ENCODE results near the gene CCDC27. TPM values are rescaled to one million over a fixed set of nuclear protein-coding genes. Genes with fewer than 3 reads are reported as not detected.

Gene CCDC27
- not detected in 2 replicates for total RNA-seq (2014; rRNA removed; shearing (Covaris generic))
- not detected in 2 replicates for polyA plus RNA-seq (2014; cell fraction: nucleus; rRNA removed)

DNA sequence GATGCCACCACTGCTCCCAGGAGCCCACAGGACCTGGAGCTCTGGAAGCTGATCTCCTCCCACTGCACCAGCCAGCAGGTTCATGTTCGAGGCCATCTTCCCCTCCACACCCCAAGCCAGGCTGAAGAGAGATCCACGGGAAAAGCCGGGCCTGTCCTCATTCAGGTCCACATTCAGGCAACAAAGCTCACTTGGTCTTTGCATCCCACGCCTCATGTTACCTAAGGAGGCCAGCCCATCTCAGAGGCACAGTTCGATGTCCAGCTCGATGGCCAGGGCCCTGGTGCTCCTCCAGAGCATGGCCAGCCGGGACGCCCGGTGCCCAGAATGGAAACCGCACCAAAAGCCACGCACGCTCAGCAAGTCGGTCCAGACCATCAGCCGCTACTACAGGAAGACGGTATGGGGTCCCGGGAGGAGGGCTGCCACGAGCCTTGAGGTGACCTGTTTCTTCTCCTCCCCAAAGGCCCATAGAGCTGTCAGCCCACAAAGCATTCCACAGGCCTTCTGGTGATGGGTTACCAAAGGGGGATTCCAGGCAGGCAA, at the start of gene CCDC27:
TSS of gene CCDC27 (plus strand) at position 51 of the 546 bp plus-strand sequence. CDS start at position 83, 32 bp downstream.
- no peak for DNase-seq (ENCODE audit: extremely low read depth, low read depth)

DNA sequence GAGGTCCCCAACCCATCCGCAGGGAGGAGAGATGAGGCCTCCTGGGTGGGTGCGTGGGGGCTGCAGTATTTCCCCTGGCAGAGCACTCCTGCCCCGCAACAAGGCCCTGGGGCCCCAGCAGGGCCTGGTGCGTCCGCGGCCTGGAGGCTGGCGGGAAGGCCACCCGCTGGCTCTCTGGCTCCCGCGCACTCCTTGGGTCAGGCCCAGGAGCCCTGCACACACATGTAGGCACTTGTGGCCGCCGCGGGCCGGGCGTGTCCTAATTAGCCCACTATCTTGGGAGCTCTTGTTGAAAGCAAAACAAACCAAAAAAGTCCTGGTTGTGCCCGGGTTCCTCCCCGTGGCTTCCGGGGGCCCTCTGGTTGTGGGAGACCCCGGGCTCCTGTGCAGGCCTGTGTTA, 49.7 kb upstream of the CCDC27 start:
- DNase-seq (ENCODE audit: extremely low read depth, low read depth) = no peak

DNA sequence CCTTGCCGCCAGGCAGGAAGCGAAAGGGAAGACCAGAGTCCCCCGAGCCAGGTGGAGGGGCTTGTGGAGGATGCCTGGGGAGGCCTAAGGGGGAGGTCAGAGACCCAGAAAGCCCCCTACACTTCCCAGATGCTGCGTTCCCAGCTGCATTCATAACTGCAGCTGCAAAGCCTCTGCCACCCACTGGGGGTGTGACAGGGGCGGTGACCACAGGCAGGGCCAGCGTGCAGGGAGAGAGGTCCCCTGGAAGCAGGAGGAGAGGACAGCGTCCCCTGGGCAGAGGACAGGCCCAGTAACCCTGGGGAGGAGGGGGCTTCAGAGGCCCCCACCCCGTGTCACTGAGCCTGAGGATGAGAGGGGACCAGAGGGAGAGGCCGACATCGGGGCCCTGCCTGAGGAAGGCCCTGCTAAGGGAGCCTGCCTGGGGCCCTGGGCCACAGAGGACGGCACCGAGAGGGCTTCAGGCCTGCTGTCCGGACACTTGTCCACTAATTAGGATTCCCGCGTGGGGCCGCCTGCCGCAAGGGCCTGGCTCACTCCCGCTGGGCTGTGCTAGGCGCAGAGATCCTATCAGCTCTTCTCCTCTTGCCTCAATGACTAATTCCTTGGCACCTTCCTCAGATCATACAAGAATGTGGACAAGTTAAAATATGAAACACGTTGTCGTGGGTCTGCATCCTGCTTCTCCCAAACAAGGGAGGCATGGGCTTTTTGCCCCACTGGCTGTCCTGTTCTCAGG, 49.1 kb upstream of the CCDC27 start:
- DNase-seq (ENCODE audit: extremely low read depth, low read depth) = no peak

DNA sequence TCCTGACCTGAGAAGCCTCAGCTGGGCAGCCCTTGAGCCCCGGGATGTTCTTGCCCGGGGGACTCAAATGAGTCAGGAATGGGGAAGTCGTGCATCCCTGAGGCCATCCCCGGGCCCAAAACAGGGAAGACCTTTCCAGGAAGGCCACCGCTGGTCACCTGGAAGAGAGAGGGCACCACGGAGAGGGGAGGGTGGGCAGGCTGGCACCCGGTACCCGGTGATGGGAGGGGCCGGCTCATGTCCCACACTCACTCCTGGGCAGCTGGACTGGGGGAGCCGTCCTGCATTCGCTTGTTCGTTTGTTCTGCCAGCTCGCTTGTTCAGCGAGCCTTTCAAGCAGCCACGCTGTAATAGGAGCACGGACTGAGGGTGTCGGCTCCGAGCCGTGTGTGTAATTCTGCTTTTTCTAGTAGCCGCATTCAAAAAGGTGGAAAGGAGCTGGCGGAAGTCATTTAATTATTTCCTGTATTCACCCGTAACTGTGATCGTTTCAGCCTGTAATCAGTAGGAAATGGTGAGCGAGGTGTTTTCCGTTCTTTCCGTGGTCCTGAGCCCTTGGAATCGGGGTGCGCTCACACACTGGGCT, 48.4 kb upstream of the CCDC27 start:
- DNase-seq (ENCODE audit: extremely low read depth, low read depth) = no peak

DNA sequence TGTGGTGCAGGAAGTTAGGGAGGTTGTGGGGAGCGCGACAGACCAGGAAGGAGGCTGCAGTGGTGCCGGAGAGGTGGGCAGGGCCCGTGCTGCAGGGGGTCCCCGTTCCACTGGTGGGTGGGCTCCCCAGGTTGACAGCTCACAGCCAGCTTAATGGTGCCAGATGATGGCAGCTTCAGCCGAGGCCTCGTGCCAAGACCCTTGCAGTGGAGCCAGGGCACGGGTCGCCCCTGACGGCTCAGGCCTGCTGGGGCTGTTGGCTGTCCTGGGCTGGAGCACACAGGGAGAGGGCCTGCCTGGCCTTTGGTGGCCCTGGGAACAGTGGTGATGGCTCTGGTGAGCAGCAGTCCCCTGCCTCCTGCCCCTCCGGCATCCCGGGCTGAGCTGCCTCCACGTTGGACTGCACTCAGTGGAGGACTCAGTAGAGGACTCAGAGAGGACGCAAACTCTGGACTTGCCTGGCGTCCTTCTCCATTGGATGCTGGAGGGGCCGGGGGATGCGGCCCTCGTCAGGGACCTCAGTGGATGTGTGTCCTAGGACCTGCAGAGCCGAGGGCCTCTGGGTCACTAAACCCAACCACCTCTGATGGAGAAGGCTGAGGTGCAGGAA, 46.8 kb upstream of the CCDC27 start:
- DNase-seq (ENCODE audit: extremely low read depth, low read depth) = no peak

DNA sequence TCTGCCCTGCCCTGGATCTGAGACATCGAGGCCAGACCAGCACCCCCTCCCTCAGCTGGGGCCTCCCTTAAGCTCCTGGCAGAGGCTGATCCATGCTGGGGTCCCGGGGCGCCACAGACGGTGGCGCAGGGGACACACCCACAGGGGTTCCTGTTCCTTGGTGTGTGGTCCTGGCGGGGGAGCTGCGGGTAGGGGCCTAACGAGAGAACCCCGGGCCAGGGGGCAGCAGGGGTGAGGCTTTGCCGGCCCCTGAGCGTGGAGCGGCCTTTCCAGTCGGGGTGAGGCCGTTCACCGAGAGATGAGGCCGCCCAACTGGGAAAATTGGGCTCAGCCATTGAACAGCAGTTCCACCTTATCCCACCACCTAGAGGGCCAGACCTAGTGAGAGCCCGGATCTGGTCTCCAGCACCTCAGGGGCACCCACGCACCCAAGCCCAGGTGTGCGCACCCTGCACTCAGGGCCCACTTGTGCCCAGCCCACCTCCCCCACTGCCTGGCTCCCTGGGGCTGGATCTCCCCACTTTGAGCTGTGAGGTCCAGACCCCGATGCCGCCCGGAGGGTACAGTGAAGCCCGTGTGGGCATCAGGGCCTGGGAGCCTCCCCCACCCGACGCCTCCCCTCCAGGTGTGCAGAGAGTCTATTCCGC, 45.5 kb upstream of the CCDC27 start:
- DNase-seq (ENCODE audit: extremely low read depth, low read depth) = no peak

DNA sequence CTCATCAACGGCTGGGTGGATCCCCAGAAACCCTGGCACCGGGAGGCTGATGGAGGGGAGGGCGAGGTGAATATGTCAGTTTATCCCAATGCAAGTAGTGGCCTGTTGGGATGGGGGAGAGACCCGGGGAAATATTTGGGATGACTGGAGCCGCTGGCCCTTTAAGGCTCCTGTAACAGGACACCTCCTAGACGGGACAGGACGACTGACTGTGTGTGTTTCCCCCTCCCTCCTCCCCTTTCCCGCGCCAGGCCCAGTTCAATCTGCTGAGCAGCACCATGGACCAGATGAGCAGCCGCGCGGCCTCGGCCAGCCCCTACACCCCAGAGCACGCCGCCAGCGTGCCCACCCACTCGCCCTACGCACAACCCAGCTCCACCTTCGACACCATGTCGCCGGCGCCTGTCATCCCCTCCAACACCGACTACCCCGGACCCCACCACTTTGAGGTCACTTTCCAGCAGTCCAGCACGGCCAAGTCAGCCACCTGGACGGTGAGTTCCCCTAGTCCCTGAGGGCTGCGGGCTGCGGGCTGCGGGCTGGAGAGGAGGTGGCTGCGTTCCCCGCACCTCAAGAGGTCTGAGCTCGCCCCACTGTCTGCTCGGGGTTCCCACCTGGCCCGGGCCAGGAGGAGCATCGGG, 44.8 kb upstream of the CCDC27 start:
- no peak for DNase-seq (ENCODE audit: extremely low read depth, low read depth)

DNA sequence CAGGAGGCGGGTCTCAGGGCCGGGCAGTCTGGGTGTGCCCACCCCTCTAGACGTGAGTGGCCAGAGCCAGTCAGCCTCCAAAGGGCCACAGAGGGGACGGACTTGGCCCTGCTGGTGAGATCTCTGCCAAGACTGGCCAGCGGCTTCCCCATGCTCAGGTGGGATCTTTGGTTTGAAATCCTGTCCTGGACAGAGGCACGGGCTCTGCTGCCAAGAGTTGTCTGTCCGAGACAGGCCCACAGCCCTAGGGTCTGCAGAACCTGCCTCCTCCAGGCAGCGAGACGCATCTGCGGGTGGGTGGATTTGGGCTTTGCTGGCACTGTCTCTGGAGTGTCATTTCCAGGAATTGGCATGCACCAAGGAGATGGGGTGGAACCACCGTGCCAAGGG, 44.3 kb upstream of the CCDC27 start:
- no peak for DNase-seq (ENCODE audit: extremely low read depth, low read depth)

DNA sequence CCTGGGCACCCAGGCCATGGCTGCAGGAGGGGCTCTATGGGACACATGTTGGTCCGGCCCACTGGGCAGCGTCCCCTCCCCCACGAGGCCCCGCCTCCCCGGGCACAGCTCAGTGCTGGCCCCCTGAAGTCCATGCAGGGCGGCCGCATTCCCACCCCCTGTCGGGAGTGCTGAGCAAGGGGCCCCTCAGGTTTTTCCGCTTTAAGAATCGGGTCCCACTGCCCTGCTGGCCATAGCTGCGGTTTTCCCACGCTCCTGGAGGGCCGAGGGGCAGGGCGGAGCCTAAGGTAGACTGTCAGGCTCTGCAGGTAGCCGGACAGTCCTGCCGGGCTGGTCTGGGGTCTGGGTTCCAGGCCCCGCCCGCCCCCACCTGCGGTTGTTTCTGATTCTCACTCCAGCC, 43.5 kb upstream of the CCDC27 start:
- DNase-seq (ENCODE audit: extremely low read depth, low read depth) = no peak

DNA sequence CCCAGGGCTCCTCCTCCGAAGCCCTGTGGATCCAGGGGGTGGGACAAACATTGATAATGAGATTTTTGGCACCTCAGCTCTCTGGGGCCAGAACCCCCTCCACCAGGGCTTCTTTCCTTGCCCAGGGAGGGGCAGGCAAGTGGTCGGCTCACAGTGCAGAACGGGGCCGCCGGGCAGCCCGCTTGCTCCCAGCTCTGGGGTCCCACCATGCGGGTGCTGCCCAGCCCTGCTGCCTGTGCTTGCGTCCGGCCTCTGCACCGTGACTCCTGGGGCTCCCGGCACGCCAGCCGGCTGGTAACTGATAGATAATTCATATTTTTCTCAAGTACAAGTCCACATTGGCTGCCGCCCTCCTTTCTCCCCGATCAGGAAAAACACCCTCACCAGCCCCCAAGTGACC, 42.0 kb upstream of the CCDC27 start:
- DNase-seq (ENCODE audit: extremely low read depth, low read depth) = no peak

DNA sequence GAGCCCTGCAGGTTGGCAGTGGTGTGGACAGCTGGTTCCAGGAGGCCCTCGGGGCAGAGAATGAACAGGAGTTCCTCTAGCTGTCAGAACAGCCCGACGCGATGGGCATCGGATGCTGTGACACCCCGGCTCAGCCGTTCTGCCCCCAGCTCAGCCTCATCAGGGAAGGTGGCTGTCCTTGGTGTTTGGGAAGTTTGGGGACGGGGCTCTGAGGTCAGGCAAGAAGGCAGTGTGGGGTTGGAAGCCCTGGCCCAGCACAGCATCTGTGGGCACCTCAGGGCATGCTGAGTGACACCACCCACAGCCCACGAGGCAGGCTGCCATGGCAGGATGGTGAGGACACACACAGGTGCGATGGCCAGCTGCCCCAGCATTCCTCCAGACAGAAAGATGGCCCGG, 40.9 kb upstream of the CCDC27 start:
- no peak for DNase-seq (ENCODE audit: extremely low read depth, low read depth)

DNA sequence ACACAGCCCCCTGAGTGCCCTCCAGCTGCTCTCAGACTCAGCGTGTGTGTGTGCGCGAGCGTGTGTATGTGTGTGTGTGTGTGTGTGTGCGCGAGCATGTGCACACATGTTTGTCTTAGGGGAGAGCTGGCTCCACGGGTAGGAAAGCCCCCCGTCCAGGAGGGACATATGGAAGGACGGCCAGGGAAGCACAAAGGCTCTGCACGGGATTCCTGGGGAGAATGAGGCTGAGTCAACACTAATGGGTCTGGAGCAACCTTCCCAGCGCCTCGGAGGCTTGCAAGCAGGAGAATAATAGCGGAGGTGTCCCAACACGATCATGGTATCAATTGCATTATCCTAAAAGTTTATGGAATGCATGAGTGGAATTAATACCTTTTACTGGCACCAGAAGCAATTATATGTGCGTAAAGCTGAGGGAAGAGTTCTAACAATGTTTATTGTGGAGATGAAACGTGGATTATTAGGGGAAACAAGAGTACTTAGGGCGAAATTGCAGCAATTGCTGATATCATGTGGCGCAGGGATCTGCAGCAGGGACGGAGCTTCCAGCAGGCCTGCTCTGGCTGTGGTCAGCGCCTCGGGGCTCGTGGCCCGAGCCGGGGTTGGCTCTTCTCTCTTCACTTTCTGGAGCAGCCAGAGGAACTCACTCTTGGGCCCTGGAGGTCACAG, 40.3 kb upstream of the CCDC27 start:
- DNase-seq (ENCODE audit: extremely low read depth, low read depth) = no peak

DNA sequence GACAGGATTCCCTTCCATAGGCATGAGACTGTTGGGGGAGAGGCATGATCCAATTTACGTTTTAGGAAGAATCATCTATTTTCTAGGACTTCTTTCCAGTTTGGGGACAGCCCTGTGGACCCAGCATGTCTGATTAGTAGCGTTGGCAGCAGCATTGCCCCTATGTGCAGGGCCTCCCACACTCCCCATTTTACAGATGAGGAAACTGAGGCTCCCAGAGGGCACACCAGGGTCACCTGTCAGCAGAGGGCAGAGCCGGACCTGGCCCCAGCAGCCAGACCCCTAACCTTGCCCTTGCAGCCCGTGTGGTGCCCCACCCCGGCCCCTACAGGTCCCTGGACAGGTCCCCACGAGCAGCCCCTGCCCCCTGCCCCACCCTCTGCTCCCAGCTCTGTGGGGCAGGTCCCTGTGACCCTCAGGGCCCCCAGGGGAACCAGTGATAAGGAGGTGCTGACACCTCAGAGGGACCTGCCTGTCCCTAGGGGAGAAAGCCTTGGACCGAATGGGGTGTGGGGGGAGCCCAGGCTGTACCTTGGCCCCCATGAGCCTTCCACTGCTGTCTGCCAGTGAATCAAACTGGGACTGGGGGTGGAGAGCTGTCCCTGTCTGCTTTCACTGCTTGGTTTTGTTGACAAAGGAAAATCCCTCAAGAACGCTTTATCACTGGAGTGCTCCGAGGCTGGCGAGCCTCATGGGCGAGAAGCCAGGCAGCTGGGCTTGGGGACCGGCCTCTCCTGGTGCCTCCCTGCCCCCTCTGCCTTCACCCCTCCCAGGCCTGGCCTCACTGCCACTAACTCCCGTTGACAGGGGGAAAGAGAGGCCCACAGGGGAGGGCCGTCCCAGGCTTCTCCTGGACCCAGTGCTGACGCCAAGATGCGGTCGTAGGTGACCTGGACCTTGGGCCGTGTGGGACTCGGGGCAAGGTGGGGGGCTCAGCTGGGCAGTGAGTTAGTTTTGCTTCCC, 39.4 kb upstream of the CCDC27 start:
- DNase-seq (ENCODE audit: extremely low read depth, low read depth) = no peak

DNA sequence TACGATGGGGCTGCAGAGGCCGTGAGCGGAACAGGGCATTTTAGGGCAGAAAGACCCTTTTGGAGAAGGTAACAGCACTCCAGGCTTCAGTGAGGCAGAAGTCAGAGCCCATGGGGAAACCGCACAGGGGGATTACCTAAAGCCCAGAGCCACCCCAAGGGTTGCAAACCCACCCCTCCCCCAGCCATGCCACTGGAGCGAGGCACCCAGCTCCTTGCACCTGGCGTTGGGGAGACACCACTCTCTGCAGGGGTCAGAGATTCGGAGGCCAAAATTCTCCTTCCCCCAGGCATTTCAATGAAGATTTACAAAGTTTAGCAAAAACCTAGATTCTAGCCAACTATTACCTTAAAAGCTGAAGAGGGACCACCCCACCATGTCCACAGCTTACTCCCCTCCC, 38.4 kb upstream of the CCDC27 start:
- no peak for DNase-seq (ENCODE audit: extremely low read depth, low read depth)

DNA sequence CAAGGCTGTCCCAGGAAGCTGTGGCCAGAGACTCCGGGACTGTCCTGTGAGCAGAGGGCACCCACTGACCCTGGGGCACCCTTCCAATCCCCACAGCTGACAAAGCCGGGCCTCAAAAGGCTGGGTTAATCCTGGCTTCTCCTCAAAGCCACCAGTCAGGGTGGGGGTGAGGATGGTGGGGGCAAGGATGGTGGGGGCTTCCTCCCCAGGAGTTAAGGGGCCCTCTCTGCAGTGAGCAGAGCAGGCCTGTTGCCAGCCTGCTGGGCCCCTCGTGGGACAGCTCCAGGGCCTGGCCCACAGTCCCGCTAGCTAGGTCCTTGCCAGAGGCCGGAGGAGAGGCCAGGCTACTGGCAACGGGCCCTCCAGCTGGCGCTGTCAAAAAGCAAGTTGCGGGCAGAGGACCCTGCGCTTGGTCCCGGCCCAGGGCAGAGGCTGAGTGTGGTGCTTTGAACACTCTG, 37.9 kb upstream of the CCDC27 start:
- no peak for DNase-seq (ENCODE audit: extremely low read depth, low read depth)

DNA sequence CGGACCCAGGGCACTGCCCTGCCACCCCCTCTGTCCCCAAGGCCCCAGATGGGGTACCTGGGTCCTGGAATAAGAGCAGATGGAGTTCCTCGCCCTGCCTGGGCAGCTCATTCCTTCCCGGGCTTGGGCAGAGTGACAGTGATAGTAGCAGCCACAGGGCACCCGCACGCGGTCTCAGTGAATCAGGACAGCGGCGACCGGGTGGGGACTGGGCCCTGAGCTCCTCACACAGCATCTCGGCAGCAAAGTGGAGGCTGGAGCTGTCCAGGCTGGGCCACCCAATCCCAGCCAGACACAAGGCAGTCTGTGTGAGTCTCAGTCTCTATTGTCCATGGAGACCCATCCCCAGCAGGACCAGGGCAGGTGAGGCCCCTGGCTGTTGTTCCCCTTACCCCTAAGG, 37.4 kb upstream of the CCDC27 start:
- no peak for DNase-seq (ENCODE audit: extremely low read depth, low read depth)

DNA sequence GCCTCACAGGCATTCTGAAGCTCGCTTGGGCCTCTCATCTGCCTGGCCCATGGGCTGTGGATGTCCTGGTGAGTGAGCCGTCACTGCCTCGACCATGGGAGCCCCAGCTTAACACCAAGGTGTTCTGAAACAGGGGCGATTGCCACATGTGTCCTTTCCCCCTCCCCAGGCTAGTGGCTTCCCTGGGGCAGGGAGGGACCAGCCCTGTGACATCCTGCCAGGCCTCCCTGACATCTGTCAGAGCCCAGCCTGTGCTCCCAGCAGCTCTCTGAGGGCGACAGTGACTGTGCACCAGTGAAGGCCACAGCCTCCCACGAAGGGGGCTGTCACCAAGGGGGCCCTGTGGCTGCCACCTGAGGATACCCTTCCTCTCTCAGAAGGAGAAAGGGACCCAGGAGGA, 35.9 kb upstream of the CCDC27 start:
- DNase-seq (ENCODE audit: extremely low read depth, low read depth) = no peak

DNA sequence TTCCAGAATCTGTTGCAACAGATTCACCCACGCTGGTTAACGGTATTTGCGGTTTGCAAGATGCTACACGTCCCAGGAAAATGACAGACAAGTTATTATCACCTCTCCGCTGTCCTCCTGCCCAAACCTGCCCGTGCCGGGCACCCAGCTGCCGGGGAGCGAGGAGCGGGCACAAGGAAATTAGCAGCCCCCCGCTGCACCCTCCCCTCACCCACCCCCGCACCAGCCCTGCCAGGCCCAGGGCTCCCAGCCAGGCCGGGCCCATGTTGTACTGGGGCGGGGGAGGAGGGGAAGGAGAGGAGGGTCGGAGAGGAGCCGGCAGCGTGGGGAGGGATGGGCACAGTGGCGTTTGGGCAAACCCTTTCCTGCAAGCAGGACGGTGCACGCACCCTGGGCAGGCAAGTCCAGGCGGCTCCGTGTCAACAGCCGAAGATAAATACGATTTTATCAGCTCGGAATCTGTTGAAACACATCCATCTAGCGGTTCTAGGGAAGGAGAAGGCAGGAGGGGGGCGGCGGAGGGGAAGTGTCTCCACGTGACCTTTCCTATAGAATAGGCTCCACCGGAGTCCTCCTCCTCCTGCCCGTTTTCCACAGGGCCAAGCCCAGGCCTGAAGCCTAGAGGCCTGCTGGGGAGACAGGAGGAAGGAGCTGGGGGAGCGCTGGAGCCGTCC, 35.1 kb upstream of the CCDC27 start:
- DNase-seq (ENCODE audit: extremely low read depth, low read depth) = no peak

Measured in NCI-H460 (cell line).